Stimulated activated naive CD8-positive, alpha-beta T cell treated with anti-CD3 and anti-CD28 coated beads, Interleukin-15, Interleukin-2, amounts not matched to agents 100 ng/mL and 50 ng/mL, for 24 hours (primary cell): ENCODE data around the gene SERPINB1.

Source experiments
- H3K27ac Mint-ChIP-seq: one replicate; pipeline ENCODE4 v1.8.0; 2021; ENCODE audit warnings: mild to moderate bottlenecking, mixed read lengths
- H3K27me3 Mint-ChIP-seq: one replicate; pipeline ENCODE4 v1.8.0; 2021; ENCODE audit warnings: mixed read lengths
- H3K36me3 Mint-ChIP-seq: one replicate; pipeline ENCODE4 v1.8.0; 2021; ENCODE audit warnings: low read depth, mixed read lengths
- H3K4me1 Mint-ChIP-seq: one replicate; pipeline ENCODE4 v1.8.0; 2021; ENCODE audit warnings: low read depth, mixed read lengths
- H3K4me3 Mint-ChIP-seq: one replicate; pipeline ENCODE4 v1.8.0; 2021; ENCODE audit warnings: mild to moderate bottlenecking, mixed read lengths
- H3K9me3 Mint-ChIP-seq: one replicate; pipeline ENCODE4 v1.8.0; 2021; ENCODE audit warnings: mixed read lengths

Gene SERPINB1

DNA sequence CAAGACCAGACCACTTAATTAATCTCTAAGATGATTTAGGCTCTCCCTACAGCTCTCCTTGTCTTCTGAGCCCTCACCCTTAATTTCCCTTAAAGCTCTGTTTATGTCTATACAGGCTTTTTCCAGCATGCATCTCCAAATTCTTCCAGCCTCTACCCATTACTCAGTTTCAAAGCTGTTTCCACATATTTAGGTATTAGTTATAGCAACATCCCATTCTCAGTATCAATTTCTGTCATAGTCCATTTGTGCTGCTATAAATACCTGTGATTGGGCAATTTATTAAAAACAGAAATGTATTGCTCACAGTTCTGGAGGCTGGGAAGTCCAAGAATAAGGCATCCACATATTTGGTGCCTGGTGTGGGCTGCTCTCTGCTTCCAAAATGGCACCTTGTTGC, 2.3 kb upstream of the SERPINB1 start:
- Mint-ChIP-seq H3K9me3 (no peaks in the 10 kb centered on the region), H3K4me3 (no peak overlapping the region), H3K36me3 (peaks cover 13% of the 10 kb centered on the region), H3K27me3 (no peaks in the 10 kb centered on the region), H3K27ac (no peak overlapping the region), H3K4me1 (peaks cover 81% of the 10 kb centered on the region)

DNA sequence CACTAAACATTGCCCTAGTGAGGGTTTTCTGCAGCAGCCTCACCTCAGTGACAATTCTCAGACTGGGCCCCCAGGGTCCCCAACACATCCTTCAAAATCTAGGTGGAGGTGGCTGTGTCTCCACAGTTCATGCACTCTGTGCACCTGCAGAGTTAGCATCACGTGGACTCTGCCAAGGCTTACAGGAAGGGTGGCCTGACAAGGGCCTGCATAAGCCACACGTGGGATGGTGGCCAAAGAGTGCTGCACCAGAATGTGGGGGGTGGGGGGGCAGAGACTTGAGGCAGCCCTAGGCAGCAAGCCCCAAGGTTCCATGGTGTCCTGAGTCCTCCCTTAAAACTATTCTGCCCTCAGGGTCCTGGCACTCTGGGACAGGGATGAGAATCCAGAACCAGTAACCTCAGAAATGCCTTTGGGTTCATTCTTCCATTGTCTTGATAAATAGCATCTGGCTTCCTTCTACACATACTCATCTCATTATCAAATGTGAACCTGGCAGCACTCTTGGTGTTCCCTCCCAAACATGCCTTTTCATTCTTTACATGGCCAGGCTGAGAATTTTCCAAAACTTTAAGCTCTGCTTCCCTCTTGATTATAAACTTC, 1.6 kb upstream of the SERPINB1 start:
- Mint-ChIP-seq H3K36me3 (peaks cover 18% of the 10 kb centered on the region), H3K4me3 (no peak overlapping the region), H3K4me1 (peaks cover 78% of the 10 kb centered on the region), H3K27ac (peak overlapping the region; percentile 2), H3K27me3 (no peaks in the 10 kb centered on the region), H3K9me3 (no peaks in the 10 kb centered on the region)

DNA sequence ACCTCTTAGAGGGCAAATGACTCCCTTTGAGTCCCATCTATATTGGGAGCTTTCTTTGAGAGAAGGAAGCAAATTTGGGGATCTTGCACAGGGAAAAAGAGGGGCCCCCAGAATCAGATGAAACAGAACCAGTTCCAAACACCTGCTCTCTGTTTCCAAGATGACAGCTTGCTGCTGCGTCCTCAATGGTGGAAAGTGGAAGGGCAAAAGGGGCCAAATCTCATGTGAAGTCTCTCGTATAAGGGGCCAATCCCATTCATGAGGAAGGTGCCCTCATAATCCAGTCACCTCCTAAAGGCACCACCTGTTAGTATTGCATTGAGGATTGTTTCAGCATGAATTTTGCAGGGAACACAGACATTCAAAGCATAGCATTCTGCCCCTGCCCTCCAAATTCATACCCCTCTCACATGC, 483 bp upstream of the SERPINB1 start:
- Mint-ChIP-seq H3K27ac (peak overlapping the region; percentile 89), H3K36me3 (peaks cover 25% of the 10 kb centered on the region), H3K4me3 (peak overlapping the region; percentile 73), H3K9me3 (no peaks in the 10 kb centered on the region), H3K4me1 (peaks cover 73% of the 10 kb centered on the region), H3K27me3 (no peaks in the 10 kb centered on the region)

DNA sequence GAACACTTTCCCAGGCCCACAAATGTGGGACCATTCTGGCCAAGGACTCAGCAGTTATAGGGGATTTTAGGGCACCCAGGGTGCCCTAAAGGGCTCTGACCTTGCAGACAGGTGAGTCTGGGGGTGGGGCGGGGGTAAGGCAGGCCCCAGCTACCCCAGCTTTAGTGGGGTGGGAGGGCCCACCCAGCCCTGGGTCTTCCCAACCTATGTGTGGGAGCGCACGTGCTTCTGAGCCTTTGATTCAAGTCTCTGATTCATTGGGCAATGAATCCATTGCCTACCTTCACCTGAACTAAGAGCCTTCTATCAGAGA, 958 bp downstream of the SERPINB1 start:
- Mint-ChIP-seq H3K4me1 (peaks cover 67% of the 10 kb centered on the region), H3K9me3 (no peaks in the 10 kb centered on the region), H3K4me3 (peak overlapping the region; percentile 90), H3K27me3 (no peaks in the 10 kb centered on the region), H3K27ac (peak overlapping the region; percentile 87), H3K36me3 (peaks cover 39% of the 10 kb centered on the region)

DNA sequence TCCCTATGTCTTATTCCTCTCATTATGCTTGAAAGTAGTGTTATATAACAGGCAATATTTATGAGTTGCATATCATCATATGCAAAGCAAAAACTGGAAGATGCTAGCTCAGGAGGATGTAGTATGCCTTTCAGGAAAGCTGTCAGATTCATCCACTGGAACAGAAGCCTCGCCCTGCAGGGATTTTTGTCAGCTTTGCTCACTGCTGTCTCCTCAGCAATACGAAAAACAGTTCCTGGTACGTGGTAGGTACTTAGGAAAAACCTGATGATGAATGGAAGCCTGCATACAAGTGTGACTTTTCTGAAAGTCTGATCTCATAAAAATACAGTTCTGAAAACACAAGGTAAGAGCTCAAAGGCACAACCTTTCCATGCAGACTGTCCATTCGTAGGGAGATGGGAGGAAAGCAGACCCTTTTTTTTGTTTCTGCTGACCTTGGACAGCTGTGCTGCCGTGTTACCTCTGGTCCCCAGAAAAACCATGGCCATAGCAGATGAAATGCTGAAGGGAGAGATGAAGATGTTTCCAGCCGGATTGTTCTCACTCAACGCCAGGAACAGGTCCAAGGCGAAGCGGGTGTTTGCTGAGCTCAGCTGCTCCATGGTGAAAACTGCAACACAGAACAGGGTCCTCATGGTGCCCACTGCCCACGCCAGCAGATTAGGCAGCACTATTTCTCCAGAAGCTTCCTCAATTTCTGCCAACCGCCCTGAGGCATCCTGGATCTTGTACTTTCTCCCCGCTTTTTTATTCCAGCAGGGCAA, 1.5 kb downstream of the SERPINB1 start:
- Mint-ChIP-seq H3K27ac (peak overlapping the region; percentile 87), H3K4me3 (peak overlapping the region; percentile 90), H3K36me3 (peaks cover 44% of the 10 kb centered on the region), H3K9me3 (no peaks in the 10 kb centered on the region), H3K4me1 (peaks cover 67% of the 10 kb centered on the region), H3K27me3 (no peaks in the 10 kb centered on the region)

DNA sequence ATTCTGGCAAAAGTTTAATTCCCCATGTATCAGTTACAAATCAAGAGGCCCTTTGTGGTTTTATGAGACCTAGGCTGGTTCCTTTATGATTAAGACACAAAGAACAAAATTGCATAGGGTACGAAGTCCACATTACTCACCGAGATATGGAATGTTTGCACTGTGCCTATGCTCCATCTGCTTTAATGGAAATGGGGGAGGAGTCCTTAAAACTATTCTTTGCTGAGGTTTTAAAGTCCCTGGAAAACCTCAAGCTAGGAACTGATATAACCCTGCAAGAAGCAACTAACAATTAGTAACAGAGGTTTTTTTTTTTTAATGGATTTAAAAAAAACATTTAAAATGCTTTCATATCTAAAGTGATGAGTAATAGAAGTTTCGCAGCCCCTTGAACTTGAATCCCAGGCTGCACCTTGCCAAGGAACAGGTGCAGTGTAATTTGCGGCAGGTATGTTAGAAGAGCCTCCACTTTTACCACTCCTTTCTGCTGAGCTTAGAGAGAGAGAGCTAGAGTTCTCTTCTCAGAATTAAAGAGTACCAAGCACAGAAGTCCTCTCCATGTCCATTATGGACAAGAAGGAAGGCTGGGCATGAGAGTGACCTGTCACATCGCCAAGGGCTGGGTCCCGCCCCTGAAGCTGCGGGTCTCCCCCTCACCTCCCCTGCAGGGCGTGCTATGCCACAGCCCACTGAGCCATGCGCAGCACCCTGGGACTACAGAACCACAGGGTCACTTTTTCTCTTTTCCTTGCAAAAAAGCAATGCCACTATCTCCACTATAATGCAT, 2.3 kb downstream of the SERPINB1 start:
- Mint-ChIP-seq H3K36me3 (peaks cover 52% of the 10 kb centered on the region), H3K4me3 (peak overlapping the region; percentile 90), H3K4me1 (peaks cover 63% of the 10 kb centered on the region), H3K27me3 (no peaks in the 10 kb centered on the region), H3K9me3 (no peaks in the 10 kb centered on the region), H3K27ac (peak overlapping the region; percentile 87)

DNA sequence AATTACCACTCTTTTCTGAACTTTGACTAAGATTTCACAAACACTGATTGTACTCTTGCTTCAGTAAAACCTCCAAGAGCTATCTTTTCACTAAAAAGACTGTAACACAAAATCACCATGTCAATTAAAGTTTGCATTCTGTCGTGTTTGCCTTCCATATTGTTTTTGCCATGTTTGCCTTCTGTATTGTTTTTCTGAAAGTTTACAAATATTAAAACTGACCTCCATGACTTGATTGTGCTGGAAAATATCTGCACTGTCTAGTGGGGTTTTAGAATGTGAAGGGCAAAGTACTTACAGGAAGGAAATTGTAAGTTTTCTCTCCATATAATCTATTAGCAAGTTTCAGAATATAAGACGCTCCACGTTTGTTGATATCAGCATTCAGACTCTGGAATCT, 3.4 kb downstream of the SERPINB1 start:
- Mint-ChIP-seq H3K27me3 (no peaks in the 10 kb centered on the region), H3K9me3 (no peaks in the 10 kb centered on the region), H3K4me1 (peaks cover 52% of the 10 kb centered on the region), H3K27ac (no peak overlapping the region), H3K4me3 (no peak overlapping the region), H3K36me3 (peaks cover 62% of the 10 kb centered on the region)

DNA sequence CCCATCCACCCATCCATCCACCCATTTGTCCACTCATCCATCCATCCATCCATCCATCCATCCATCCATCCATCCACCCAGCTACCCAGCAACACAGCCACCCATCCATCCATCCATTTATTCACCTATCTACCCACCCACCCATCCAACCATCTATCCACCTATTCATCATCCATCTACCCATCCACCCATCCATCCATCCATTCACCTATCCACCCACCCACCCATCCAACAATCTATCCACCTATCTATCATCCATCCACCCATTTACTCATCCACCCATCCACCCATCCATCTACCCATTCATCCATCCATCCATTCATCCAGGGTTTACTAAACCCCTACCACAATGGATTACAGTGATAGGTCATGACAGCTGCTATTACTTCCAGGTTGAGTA, 7.4 kb downstream of the SERPINB1 start:
- H3K36me3 Mint-ChIP-seq, result peaks cover 78% of the 10 kb centered on the region

DNA sequence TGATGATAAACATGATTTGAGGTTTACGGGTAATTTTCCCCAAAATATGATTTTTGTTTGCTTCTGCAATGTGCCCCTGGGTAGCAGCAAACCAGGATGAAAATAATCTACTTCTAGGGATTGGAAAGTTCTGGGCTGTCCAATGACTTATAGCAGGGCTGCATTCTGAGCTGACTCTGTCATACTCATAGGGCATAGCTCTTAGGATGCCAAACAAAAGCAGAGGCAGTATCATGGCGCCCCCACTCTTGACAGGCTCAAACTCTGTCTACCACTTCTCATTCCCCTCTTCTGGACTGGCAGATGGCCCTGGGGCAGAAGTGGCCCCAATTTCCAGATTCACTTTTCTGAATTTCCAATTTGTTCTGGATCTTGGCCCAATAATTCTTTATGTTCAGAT, 10.3 kb downstream of the SERPINB1 start:
- no peak overlapping the region for H3K4me3 Mint-ChIP-seq
- no peaks in the 10 kb centered on the region for H3K27me3 Mint-ChIP-seq
- H3K4me1 Mint-ChIP-seq, result peaks cover 3% of the 10 kb centered on the region
- no peaks in the 10 kb centered on the region for H3K9me3 Mint-ChIP-seq
- peaks cover 57% of the 10 kb centered on the region for H3K36me3 Mint-ChIP-seq
- no peak overlapping the region for H3K27ac Mint-ChIP-seq

More for the DNA sequence above, 7.4 kb downstream of the SERPINB1 start:
- no peaks in the 10 kb centered on the region for H3K9me3 Mint-ChIP-seq
- H3K4me3 Mint-ChIP-seq, result no peak overlapping the region
- no peaks in the 10 kb centered on the region for H3K27me3 Mint-ChIP-seq
- peaks cover 17% of the 10 kb centered on the region for H3K4me1 Mint-ChIP-seq
- no peak overlapping the region for H3K27ac Mint-ChIP-seq

DNA sequence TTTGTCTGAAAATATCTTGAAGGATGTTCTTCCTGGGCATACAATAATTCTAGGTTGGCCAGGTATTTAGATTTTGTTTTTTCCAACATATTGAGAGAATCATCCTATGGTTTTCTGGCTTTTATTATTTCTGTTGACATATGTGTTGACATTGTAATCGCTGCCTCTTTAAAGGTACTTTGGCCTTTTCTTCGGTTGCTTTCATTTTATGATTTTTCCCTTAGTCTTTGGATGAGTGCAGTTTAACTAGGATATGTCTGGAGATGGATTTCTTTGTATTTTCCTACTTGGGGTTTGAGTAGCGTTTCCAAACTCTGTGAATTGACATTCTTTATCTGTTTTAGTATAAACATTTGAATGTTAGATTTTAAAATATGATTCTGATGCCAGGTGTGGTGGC, 11.5 kb downstream of the SERPINB1 start:
- Mint-ChIP-seq H3K27me3 (no peaks in the 10 kb centered on the region), H3K9me3 (no peaks in the 10 kb centered on the region), H3K4me1 (no peaks in the 10 kb centered on the region), H3K4me3 (no peak overlapping the region), H3K27ac (no peak overlapping the region), H3K36me3 (peaks cover 45% of the 10 kb centered on the region)

DNA sequence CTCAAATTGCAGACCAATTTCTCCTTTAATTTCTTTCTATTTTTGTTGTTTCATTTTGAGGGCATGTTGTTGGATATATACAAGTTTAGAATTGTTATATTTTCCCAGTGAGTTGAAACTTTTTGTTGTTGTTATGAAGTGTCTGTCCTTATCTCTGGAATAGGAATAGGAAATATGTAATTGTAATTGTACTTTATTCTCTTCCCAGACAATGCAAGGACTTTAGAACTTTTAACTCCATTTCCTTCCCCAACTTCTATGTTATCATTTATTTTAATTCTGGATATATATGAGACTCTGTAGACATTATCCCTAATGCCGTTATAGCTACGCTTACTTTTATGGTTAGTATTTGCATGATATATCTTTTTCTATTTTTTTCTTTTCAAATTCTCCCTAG, 12.4 kb downstream of the SERPINB1 start:
- no peak overlapping the region for H3K4me3 Mint-ChIP-seq
- H3K27me3 Mint-ChIP-seq, result no peaks in the 10 kb centered on the region
- H3K36me3 Mint-ChIP-seq, result peaks cover 35% of the 10 kb centered on the region
- H3K27ac Mint-ChIP-seq, result no peak overlapping the region
- H3K9me3 Mint-ChIP-seq, result no peaks in the 10 kb centered on the region
- H3K4me1 Mint-ChIP-seq, result no peaks in the 10 kb centered on the region

DNA sequence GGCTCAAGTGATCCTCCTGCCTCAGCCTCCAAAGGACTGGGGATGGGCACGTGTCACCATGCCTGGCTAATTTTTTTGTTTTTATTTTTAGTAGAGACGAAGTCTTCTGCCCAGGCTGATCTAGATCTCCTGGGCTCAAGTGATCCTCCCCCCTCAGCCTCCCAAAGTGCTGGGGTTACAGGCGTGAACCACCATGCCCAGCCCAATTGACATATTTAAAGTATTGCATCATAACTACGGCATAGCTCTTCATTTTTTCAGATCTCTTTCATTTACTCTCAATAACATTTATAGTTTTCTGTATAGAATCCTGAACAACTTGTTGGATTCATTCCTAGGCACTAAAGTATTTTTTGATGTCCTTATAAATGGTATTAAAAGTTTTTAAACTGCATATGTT, 13.0 kb downstream of the SERPINB1 start:
- Mint-ChIP-seq H3K9me3 (no peaks in the 10 kb centered on the region), H3K4me3 (no peak overlapping the region), H3K4me1 (no peaks in the 10 kb centered on the region), H3K27ac (no peak overlapping the region), H3K27me3 (no peaks in the 10 kb centered on the region), H3K36me3 (peaks cover 29% of the 10 kb centered on the region)

DNA sequence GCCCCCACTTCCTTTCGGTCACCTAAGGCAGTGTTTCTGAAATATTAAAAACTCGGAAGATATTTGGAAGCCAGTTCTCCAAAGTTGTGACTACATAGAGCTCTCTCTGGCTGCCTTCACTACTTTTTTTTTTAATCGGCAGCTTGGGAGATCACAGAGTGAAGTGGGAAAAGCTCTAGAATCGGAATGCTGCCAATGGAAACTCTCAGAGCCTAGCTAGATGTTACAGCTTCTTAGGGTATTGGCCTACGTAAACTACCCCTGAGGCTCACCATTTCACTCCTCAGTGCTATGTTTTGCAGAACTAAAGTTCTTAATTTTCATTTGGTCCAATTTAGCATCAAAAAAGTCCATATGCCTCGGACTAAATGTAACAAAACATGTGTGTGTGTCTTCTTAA, 14.5 kb downstream of the SERPINB1 start:
- Mint-ChIP-seq H3K36me3 (peaks cover 16% of the 10 kb centered on the region), H3K4me3 (no peak overlapping the region), H3K4me1 (no peaks in the 10 kb centered on the region), H3K27me3 (no peaks in the 10 kb centered on the region), H3K27ac (no peak overlapping the region), H3K9me3 (no peaks in the 10 kb centered on the region)

DNA sequence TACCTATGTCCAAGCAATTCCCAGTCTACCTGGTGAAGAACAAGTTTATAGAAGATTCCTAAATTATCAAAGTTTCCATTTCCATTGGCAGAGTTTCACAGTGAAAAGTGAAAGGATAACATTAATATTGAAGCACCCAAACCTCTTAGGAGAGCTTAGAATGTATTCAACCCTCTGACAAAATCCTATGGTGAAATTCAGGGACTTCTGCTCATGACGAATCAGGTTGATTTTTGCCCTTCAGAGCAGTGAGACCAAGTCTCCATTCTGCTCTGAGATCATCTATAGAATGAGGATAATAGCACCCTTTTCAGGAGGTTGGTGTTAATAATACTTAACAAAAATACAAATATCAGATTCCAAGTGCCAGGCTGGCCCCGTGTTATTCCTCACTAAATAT, 15.5 kb downstream of the SERPINB1 start:
- Mint-ChIP-seq H3K27me3 (no peaks in the 10 kb centered on the region), H3K4me1 (no peaks in the 10 kb centered on the region), H3K4me3 (no peak overlapping the region), H3K9me3 (no peaks in the 10 kb centered on the region), H3K36me3 (peaks cover 5% of the 10 kb centered on the region), H3K27ac (no peak overlapping the region)

DNA sequence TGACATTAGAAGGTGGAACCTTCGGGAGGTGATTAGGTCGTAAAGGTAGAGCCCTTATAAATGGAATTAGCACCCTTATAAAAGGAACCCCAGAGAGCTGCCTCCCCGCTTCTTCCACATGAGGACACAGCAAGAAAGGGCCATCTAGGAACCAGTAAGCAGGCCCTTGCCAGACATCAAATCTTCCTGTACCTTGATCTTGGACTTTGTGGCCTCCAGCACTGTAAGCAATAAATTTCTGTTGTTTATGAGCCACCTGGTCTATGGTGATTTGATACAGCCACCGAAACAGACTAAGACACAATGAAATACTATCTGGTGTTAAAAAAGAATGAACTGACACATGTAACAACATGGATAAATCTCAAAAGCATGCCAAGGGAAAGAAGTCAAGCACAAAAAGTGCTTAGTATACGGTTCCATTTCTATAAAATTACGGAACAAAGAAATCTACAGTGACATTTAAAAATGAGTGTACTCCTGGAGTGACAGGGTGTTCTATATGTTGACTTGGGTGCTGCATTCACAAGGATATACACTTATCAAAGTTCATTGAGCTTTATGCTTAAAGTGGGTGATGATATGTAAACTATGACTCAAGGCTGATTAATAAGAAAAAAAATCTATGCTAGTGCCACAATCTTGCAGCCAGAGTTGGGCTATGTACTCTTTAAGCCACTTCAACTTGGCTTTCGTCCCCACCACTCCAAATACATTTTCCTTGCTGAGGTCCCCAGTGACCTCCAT, 18.4 kb downstream of the SERPINB1 start:
- H3K27me3 Mint-ChIP-seq, result no peaks in the 10 kb centered on the region
- no peak overlapping the region for H3K4me3 Mint-ChIP-seq
- peaks cover 8% of the 10 kb centered on the region for H3K4me1 Mint-ChIP-seq
- no peak overlapping the region for H3K27ac Mint-ChIP-seq
- no peaks in the 10 kb centered on the region for H3K9me3 Mint-ChIP-seq
- no peaks in the 10 kb centered on the region for H3K36me3 Mint-ChIP-seq
